HepG2 (cell line): ENCODE data around the gene LSM12. TPM values are rescaled to one million over a fixed set of nuclear protein-coding genes. Genes with fewer than 3 reads are reported as not detected.
A peak's percentile ranks its signal among the peaks of the same experiment; 100 is the strongest.

Experiments used
- ESRRA ChIP-seq: sonication (generic); formaldehyde crosslinking; IDR thresholded peaks from 2 replicates; pipeline ENCODE4 v1.5.1; 2020; ENCODE audit warnings: mild to moderate bottlenecking, low read depth, missing genetic modification reagents
- FOXA1 ChIP-seq, 2 experiments: fragments of 450-650 bp in 1 of 2; sonication (generic) in 1 of 2; formaldehyde crosslinking in 1 of 2; IDR thresholded peaks; 2 replicates each; pipeline versions ENCODE4 v1.4.0 to v1.6.1; 2016 to 2020; ENCODE audit warnings: missing genetic modification reagents in 1 of 2
- FOXP4 ChIP-seq: sonication (generic); formaldehyde crosslinking; IDR thresholded peaks from 2 replicates; pipeline ENCODE4 v1.4.0; 2020; ENCODE audit warnings: missing genetic modification reagents
- HOXA7 ChIP-seq: sonication (generic); formaldehyde crosslinking; IDR thresholded peaks from 2 replicates; pipeline ENCODE4 v1.8.1; 2022; ENCODE audit warnings: mild to moderate bottlenecking, missing genetic modification reagents, moderate library complexity
- MTF2 ChIP-seq: sonication (generic); formaldehyde crosslinking; IDR thresholded peaks from 2 replicates; pipeline ENCODE4 v1.5.0; 2020; ENCODE audit warnings: missing genetic modification reagents, borderline replicate concordance
- NFATC3 ChIP-seq: sonication (generic); formaldehyde crosslinking; IDR thresholded peaks from 2 replicates; pipeline ENCODE4 v1.5.1; 2020; ENCODE audit warnings: mild to moderate bottlenecking, missing genetic modification reagents
- NR2F2 ChIP-seq: IDR thresholded peaks from 2 replicates; pipeline ENCODE4 v1.6.1; 2012; ENCODE audit warnings: low read depth, inconsistent platforms, borderline replicate concordance
- ONECUT2 ChIP-seq: sonication (generic); formaldehyde crosslinking; IDR thresholded peaks from 2 replicates; pipeline ENCODE4 v1.4.0; 2020; ENCODE audit warnings: missing genetic modification reagents
- PHB2 ChIP-seq: fragments of 450-650 bp; IDR thresholded peaks from 2 replicates; pipeline ENCODE4 v1.6.1; 2018; ENCODE audit not compliant: partially characterized antibody
- TFAP4 ChIP-seq: sonication (generic); IDR thresholded peaks from 2 replicates; pipeline ENCODE4 v1.6.1; 2016; ENCODE audit warnings: low read depth, borderline replicate concordance
- ZFX ChIP-seq: sonication (generic); formaldehyde crosslinking; IDR thresholded peaks from 2 replicates; pipeline ENCODE4 v1.4.0; 2020; ENCODE audit warnings: mild to moderate bottlenecking, low read depth, missing genetic modification reagents, moderate library complexity
- ZNF263 ChIP-seq: sonication (generic); formaldehyde crosslinking; IDR thresholded peaks from 2 replicates; pipeline ENCODE4 v1.4.0; 2020; ENCODE audit warnings: missing genetic modification reagents
- ZNF317 ChIP-seq: sonication (generic); formaldehyde crosslinking; IDR thresholded peaks from 2 replicates; pipeline ENCODE4 v1.5.0; 2020; ENCODE audit warnings: mild to moderate bottlenecking, missing genetic modification reagents
- ZNF33A ChIP-seq: sonication (generic); formaldehyde crosslinking; IDR thresholded peaks from 2 replicates; pipeline ENCODE4 v1.5.1; 2020; ENCODE audit warnings: missing genetic modification reagents, mild to moderate bottlenecking, moderate library complexity, borderline replicate concordance
- ZNF350 ChIP-seq: sonication (generic); formaldehyde crosslinking; IDR thresholded peaks from 2 replicates; pipeline ENCODE4 v1.4.0; 2020; ENCODE audit warnings: mild to moderate bottlenecking, low read depth, missing genetic modification reagents, borderline replicate concordance
- ZNF460 ChIP-seq: sonication (generic); formaldehyde crosslinking; IDR thresholded peaks from 2 replicates; pipeline ENCODE4 v1.5.1; 2020; ENCODE audit warnings: missing genetic modification reagents, mild to moderate bottlenecking, borderline replicate concordance
- ZNF674 ChIP-seq: sonication (generic); formaldehyde crosslinking; IDR thresholded peaks from 2 replicates; pipeline ENCODE4 v1.5.0; 2020; ENCODE audit warnings: low read depth, mild to moderate bottlenecking, missing genetic modification reagents
- ZNF773 ChIP-seq: sonication (generic); formaldehyde crosslinking; IDR thresholded peaks from 2 replicates; pipeline ENCODE4 v1.4.0; 2020; ENCODE audit warnings: missing genetic modification reagents, borderline replicate concordance
- ZNF784 ChIP-seq: sonication (generic); formaldehyde crosslinking; IDR thresholded peaks from 2 replicates; pipeline ENCODE4 v1.5.1; 2020; ENCODE audit warnings: missing genetic modification reagents, mild to moderate bottlenecking, borderline replicate concordance
- ZSCAN31 ChIP-seq: sonication (generic); formaldehyde crosslinking; IDR thresholded peaks from 2 replicates; pipeline ENCODE4 v1.5.0; 2020; ENCODE audit warnings: low read depth, mild to moderate bottlenecking, missing genetic modification reagents
- polyA plus RNA-seq, 8 experiments: library from polyadenylated mRNA; depleted of rRNA in 3 of 8; stranded (reverse) in 7 of 8; unstranded in 1 of 8; fragments of >200 nt; fragmentation: Illumina TruSeq in 4 of 8; extraction: Trizol in 4 of 8; gene quantifications; 2 replicates each; pipeline versions ENCODE4 v1.2.1 to v1.2.3, GENCODE V29; 2011 to 2016; ENCODE audit warnings: low read depth in 4 of 8, missing spikeins in 1 of 8, mixed read lengths in 1 of 8; ENCODE audit not compliant: insufficient read depth in 1 of 8
- total RNA-seq, 5 experiments: library from RNA; depleted of rRNA; stranded (reverse); fragments of >200 nt; fragmentation: Illumina TruSeq; extraction: Trizol; gene quantifications; 2 replicates each; pipeline ENCODE4 v1.2.3, GENCODE V29; 2016; ENCODE audit warnings: low read depth in 1 of 5
- TF ChIP-seq, protein P1 (sequence below): sonication (generic); formaldehyde crosslinking; IDR thresholded peaks from 2 replicates; pipeline ENCODE4 v1.4.0; 2020; ENCODE audit warnings: missing genetic modification reagents
- TF ChIP-seq, protein P2 (sequence below): sonication (generic); formaldehyde crosslinking; IDR thresholded peaks from 2 replicates; pipeline ENCODE4 v1.4.0; 2020; ENCODE audit warnings: missing genetic modification reagents, low read depth, mild to moderate bottlenecking, borderline replicate concordance

LSM12 gene
- total and polyA plus RNA-seq, 2 of the 13 experiments (the other 11 are each of a cell fraction or from before 2014, with no cell fraction given) = 52.8 to 55.7 TPM

DNA sequence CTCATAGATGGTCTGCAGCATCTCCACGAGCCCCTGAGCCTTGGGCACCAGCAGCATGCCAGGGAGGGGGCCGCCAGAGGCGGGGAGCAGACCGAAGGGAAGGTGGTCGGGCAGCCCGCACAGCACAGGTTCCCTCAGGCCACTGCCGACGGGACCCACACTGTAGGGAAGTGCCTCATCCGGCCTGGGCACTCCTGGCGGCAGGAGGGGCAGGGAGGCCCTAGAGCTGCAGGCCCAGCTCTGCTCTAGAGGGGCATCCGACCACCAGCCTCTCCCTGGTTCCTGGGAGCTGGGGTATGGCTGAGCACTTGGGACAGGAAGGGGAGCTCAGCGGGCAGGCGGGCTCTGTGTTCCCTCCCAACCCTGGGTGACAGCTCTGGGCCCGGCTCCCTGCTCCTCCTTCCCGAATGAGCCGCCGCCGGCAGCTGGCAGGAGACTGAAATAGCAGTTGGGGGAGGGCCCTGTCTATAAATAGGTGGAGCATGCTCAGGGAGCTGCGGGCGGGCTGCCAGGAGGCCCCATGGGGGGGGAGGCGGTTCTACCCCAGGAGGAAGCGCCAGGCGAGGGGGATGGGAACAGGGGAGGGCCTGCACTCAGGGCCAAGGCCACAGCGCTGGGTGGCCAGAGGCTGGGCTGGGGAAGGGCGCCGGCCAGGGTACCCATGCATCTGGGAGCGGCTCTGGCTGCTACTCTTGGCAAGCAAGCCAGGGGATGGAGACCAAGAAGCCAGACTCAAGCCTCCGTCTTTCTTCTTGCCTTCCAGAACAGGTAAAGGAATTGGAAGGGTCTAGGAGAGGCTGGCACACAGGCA lies 44.6 kb upstream of the LSM12 start (continued):
- TF ChIP-seq MTF2 (no peak), ZNF784 (no peak), ONECUT2 (CRISPR knock-in tag) (no peak; the same call in 1 of the 2 replicates), ZNF773 (no peak), ZNF460 (no peak; the same call in 1 of the 2 replicates), ESRRA (peak; percentile 94), ZNF350 (CRISPR knock-in tag) (peak; percentile 99), ZNF263 (CRISPR knock-in tag) (peak; percentile 45), ZNF674 (CRISPR knock-in tag) (0 out of 2 replicates have a peak, but pooled peaks have one; percentile 39), PHB2 (no peak), ZNF317 (CRISPR knock-in tag) (peak; percentile 92), FOXA1 (IDR thresholded peaks at IDR 0.05) (no peak), FOXA1 (CRISPR knock-in tag; IDR thresholded peaks at IDR 0.05) (peak; percentile 46; the same call in 1 of the 2 replicates), ZNF33A (CRISPR knock-in tag) (no peak), ZFX (peak; percentile 95), ZSCAN31 (CRISPR knock-in tag) (peak; percentile 93), FOXP4 (CRISPR knock-in tag) (peak; percentile 97), TFAP4 (peak; percentile 96), HOXA7 (CRISPR knock-in tag) (no peak), NR2F2 (peak; percentile 81; the same call in 1 of the 2 replicates), NFATC3 (CRISPR knock-in tag) (no peak)
- TF ChIP-seq, protein P1, sequence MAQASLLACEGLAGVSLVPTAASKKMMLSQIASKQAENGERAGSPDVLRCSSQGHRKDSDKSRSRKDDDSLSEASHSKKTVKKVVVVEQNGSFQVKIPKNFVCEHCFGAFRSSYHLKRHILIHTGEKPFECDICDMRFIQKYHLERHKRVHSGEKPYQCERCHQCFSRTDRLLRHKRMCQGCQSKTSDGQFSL = peak; percentile 99
- TF ChIP-seq, protein P2, sequence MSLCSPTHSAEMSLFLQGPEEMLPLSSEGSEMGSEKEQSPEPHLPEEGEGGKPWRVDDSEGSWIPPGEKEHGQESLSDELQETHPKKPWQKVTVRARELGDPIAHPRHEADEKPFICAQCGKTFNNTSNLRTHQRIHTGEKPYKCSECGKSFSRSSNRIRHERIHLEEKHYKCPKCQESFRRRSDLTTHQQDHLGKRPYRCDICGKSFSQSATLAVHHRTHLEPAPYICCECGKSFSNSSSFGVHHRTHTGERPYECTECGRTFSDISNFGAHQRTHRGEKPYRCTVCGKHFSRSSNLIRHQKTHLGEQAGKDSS (CRISPR knock-in tag) = peak; percentile 98
